Neural crest cell (in vitro differentiated cells): Measurements from ENCODE around the gene HOXA9. TPM values are rescaled to one million over a fixed set of nuclear protein-coding genes. Genes with fewer than 3 reads are reported as not detected.

Experiments
- DNase-seq: peaks from one replicate; pipeline ENCODE4 v3.0.0; 2021; ENCODE audit warnings: low read depth, mixed read lengths, low spot score
- H3K27ac Mint-ChIP-seq: one replicate; pipeline ENCODE4 v1.8.0; 2021; ENCODE audit warnings: mild to moderate bottlenecking, mixed read lengths; ENCODE audit not compliant: unreplicated experiment
- H3K27me3 Mint-ChIP-seq: 2 replicates; pipeline ENCODE4 v1.8.0; 2021; ENCODE audit warnings: low read depth, mild to moderate bottlenecking, mixed read lengths
- H3K36me3 Mint-ChIP-seq: 2 replicates; pipeline ENCODE4 v1.8.0; 2021; ENCODE audit warnings: low read depth, mild to moderate bottlenecking, mixed read lengths
- H3K4me1 Mint-ChIP-seq: 2 replicates; pipeline ENCODE4 v1.8.0; 2021; ENCODE audit warnings: mixed read lengths
- H3K4me3 Mint-ChIP-seq: one replicate; pipeline ENCODE4 v1.8.0; 2021; ENCODE audit warnings: mild to moderate bottlenecking, mixed read lengths
- H3K9me3 Mint-ChIP-seq: 2 replicates; pipeline ENCODE4 v1.8.0; 2021; ENCODE audit warnings: mixed read lengths
- total RNA-seq: library from RNA; stranded (reverse); gene quantifications from 2 replicates; pipeline ENCODE4 v1.2.1, GENCODE V29; 2021
- TF ChIP-seq, protein P1 (sequence below): fragments of 200-600 bp; sonication (generic); conservative IDR thresholded peaks from 2 replicates; pipeline ENCODE4 v1.5.0; 2021; ENCODE audit warnings: antibody characterized with exemption, mild to moderate bottlenecking

Gene HOXA9
- total RNA-seq, 1 donor from 2014 or later: 9.0 TPM

DNA sequence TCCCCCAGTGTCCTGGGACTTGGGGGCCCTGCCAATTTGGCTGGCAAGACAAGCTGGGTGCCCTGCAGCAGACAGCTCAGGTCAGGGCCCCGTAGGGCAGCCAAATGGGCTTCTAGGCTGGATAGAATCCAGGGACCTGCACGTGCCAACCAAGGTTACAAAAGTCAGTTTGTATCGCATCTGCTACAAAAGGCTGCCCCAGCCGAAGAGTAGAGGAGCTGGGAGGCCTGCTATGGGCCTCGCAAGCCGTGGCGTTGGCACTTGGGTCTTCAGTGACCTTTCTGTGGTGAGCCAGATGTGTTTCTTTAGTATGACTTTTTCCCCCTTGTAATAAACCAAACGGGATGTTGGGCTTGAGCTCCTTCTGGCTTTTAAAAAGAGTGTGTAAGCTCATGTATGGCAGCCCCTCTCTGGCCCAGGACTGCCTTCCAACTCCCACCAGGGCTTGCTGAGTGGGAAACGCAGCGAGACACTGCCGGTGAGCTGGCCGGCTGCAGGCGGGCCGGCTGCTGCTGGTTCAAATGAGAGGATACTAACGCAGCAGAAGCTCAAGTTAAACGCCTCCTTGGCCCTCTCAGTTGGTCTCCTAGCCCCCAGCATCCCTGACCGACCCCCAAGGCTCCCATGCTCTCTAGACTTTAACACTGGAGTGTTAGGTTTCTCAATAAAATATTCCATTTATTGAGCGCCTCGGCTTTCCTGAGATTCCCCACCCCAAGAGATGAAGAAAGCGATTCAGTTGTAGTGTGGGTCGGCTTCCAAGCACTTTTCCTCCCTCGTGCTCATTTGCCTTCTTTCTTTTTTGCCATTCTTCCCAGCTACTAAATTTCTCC is 11.8 kb upstream of the HOXA9 start:
- no peaks in the 10 kb centered on the region for H3K9me3 Mint-ChIP-seq
- no peak overlapping the region for H3K27ac Mint-ChIP-seq
- H3K36me3 Mint-ChIP-seq: peaks cover 3% of the 10 kb centered on the region
- peak overlapping the region; percentile 17 for H3K4me3 Mint-ChIP-seq
- TF ChIP-seq, protein P1, sequence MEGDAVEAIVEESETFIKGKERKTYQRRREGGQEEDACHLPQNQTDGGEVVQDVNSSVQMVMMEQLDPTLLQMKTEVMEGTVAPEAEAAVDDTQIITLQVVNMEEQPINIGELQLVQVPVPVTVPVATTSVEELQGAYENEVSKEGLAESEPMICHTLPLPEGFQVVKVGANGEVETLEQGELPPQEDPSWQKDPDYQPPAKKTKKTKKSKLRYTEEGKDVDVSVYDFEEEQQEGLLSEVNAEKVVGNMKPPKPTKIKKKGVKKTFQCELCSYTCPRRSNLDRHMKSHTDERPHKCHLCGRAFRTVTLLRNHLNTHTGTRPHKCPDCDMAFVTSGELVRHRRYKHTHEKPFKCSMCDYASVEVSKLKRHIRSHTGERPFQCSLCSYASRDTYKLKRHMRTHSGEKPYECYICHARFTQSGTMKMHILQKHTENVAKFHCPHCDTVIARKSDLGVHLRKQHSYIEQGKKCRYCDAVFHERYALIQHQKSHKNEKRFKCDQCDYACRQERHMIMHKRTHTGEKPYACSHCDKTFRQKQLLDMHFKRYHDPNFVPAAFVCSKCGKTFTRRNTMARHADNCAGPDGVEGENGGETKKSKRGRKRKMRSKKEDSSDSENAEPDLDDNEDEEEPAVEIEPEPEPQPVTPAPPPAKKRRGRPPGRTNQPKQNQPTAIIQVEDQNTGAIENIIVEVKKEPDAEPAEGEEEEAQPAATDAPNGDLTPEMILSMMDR: no peak
- H3K4me1 Mint-ChIP-seq: no peaks in the 10 kb centered on the region
- DNase-seq: no peak
- H3K27me3 Mint-ChIP-seq: peaks cover 94% of the 10 kb centered on the region

- peaks cover 5% of the 10 kb centered on the region for H3K36me3 Mint-ChIP-seq
- H3K27me3 Mint-ChIP-seq: peaks cover 94% of the 10 kb centered on the region
- DNase-seq: no peak
- no peak overlapping the region for H3K27ac Mint-ChIP-seq
- H3K4me3 Mint-ChIP-seq: no peak overlapping the region
- H3K4me1 Mint-ChIP-seq: peaks cover 6% of the 10 kb centered on the region
- TF ChIP-seq, protein P1: no peak
- no peaks in the 10 kb centered on the region for H3K9me3 Mint-ChIP-seq
Observed at GRCh38 chr7:27176524-27176845, 11.1 kb upstream of the HOXA9 start.

- H3K27me3 Mint-ChIP-seq: peaks cover 94% of the 10 kb centered on the region
- no peak overlapping the region for H3K27ac Mint-ChIP-seq
- H3K9me3 Mint-ChIP-seq: no peaks in the 10 kb centered on the region
- no peak for DNase-seq
- H3K4me1 Mint-ChIP-seq: peaks cover 8% of the 10 kb centered on the region
- peaks cover 5% of the 10 kb centered on the region for H3K36me3 Mint-ChIP-seq
- TF ChIP-seq, protein P1: no peak
- no peak overlapping the region for H3K4me3 Mint-ChIP-seq
Observed at GRCh38 chr7:27175626-27176523, 10.5 kb upstream of the HOXA9 start.

- DNase-seq: no peak
Observed at GRCh38 chr7:27174874-27175625, 9.7 kb upstream of the HOXA9 start.

More at GRCh38 chr7:27174874-27175625, 9.7 kb upstream of the HOXA9 start:
- Mint-ChIP-seq H3K4me3 (peak overlapping the region; percentile 72), H3K27ac (no peak overlapping the region), H3K27me3 (peaks cover 94% of the 10 kb centered on the region), H3K9me3 (no peaks in the 10 kb centered on the region), H3K36me3 (peaks cover 5% of the 10 kb centered on the region), H3K4me1 (peaks cover 8% of the 10 kb centered on the region)
- TF ChIP-seq, protein P1: no peak
